ENCODE data around the gene PPP2R2B.

PPP2R2B gene

DNA sequence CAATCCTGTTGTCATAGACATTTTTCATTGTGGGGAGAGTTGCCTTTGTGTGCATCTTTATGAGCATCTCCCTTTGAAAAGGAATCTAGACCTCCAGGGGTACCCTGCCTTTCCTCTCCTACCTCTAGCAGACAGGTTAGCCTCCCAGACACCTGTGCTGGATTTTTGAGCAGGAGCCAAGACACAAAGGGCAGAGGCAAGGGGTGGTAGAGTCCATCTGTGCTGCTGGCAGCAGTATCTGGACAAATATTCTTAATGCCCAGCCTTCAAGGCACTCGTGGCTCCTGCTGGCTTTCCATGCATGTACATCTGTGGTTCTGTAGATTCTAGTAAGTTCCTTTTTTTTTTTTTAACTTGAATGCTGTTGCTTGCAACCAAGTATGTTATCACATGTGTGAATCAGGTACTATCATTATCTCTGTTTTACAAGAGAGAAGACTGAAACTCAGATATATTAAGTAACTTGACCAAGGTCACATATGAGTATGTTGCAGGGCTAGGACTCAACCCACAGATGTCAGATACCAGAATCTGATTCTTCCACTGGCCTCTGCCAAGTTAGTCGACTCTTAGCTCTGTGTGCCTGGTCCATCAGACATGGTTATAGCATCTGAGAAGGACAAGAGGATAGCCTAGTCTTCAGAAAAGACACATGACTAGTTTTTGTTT lies 329.6 kb downstream of the PPP2R2B start:
- no peak for DNase-seq (ENCODE audit: low spot score)

DNA sequence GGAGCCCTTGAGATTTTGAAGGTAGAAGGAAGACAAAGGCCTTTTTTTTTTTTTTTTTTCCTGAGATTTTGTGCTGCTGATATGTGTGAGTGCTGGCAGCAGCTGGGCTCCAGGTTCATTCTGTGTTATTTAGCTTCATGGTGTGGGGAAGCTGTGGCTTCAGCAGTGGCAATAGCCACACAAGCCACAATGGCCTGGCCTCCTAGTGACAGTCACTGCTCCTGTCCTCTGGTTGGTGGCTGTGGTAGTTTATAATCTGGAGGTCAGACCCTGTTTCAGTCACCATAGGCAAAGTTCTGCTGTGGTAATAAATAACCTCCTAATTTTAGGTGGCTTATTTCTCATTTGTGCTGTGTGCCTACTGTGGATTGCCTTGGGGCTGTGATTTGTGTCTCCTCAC lies 334.3 kb downstream of the PPP2R2B start:
- no peak for DNase-seq (ENCODE audit: low spot score)

DNA sequence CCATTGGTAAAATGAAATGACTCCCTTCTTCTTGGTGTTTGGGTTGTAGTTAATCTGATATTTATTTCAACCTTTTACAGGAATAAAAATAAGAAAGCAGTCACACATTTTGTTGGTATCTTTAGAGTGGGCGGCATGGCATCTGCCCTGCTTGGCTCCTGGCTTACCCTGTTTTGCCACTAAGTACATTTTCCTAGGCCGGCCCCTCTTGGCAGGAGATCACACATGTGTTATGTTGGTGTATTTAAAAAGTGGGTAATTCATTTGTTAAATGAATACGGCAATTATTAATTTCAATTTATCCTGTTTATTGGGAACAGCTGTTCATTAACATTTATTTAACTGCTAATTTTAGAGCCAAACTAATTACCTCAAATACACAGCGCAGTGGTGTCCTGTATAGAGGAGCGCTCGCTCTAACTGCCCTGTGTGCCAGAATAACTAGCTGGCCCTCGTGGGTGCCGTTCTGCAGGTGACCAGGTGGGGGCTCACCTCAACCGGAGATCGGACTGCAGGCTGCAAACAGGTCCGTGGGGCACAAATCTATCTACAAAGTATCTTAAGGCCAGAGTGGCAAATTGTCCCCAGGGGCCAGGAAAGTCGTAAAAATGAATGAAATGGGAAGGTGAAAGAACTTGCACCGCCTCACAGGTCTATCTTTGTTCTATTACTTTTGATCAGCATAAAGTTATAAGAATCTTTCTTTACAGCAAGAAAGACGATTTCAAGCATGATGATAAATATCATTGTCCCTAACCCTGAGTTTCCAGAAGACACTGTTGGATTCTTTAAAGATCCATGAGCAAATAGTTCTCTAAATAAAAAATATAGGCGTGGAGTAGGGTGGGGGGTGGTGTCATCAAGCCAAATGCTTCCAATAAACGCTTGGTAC lies 336.4 kb downstream of the PPP2R2B start:
- DNase-seq (ENCODE audit: low spot score): peak; percentile 86

DNA sequence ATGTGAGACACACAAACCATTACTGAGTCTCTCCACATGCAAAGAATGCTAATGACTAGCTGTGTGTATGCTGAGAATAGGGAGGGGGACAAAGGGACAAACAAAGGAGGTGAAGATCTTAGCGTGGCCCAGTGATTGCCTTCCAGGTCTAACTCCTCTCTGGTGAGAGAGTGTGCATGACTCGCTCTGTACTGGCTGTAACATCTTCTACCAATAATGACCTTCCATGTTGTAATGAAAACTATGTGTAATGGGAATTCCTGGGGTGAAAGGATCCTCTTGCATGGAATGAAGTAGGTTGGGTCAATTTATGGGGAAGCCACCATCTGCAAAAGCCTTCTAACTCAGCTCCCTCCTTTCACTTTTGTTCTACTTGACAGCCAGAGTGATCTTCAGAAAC lies 338.1 kb downstream of the PPP2R2B start:
- no peak for DNase-seq (ENCODE audit: low spot score)

DNA sequence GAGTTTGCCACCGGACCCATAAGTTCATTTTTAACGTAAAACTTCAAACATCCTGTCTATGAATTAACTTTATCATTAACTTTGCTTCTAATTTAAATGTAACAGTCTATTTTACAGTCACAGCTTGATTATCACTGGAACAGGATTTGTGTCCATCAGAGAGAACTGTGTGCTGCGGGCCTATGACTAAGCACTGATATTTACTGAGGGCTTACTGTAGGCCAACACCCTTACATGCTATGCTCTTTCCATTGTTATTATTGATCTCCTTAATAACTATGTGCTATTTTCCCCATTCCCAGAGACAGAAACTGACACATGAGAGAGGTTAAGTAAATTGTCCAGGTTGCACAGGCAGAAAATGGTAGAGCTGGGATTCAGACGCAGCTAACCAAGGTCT lies 338.6 kb downstream of the PPP2R2B start:
- no peak for DNase-seq (ENCODE audit: low spot score)

DNA sequence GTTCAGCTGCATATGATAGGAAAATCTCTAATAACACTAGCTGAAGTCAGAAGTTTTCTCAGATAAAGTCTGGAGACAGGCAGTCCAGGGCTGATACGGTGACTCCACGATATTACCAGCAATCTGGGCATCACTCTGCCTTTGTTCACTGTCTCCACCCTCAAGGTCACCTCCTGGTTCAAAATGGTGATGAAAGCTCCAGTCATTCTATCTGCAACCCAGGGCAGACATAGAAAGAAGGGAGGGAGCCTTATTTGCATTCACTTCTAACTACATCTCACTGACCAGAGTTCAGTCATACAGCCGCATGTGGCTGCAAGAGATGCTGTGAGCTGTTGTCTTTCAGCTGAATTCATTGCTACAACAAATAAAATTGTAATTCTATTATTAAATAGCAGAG lies 340.1 kb downstream of the PPP2R2B start:
- DNase-seq (ENCODE audit: low spot score): no peak

DNA sequence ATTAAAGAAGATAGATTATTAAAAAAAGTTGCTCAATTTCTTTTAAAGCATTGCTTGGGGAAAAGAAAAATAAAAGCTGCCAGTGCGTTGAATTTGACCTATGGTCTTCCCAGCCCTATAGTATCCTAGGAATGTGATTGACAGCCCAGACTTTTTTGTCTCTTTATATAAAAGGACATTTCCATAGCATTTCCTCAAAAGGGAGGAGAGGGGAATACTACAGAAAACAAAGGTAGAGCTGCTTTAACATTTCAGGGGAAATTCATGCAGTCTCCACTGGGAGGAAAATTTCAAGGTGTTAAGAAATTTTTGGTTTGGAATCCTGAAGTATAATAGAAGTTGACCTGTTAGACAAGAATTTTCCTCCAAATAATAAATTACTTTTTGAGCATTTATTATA lies 344.7 kb downstream of the PPP2R2B start:
- no peak for DNase-seq (ENCODE audit: low spot score)

DNA sequence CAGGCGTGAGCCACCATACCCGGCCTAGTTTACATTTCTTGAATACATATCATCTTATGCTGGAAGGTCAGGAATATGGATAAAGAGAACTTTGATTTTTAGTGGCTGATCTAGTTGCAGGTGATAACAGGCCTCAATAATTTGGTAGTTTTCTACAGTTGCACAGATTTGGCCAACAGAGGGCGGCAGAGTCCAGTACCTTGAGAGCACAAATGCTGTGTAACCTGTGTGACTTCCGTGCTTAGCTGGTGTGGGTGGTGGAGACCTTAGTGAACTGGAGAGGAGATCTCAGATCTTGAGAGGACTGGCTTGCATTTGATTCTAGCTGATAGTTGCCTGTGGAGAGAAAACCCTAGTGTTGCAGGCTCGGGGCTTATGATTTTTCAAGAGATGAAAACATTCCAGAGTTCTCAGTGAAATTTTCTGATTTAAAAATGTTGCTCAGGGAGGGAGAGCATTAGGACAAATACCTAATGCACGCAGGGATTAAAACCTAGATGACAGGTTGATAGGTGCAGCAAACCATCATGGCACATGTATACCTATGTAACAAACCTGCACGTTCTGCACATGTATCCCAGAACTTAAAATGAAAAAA lies 345.2 kb downstream of the PPP2R2B start:
- DNase-seq (ENCODE audit: low spot score): peak; percentile 77

All from ecto neural progenitor cell (in vitro differentiated cells).